DMS153 treated with DMSO at 0.1 percent for 48 hours (cell line): ENCODE measurements around the gene ACOX3.
"Not testable (repeated sequence)": the region's sequence is repeated elsewhere in the genome, so short reads cannot be mapped to it uniquely, and the experiment has no call there.

Source experiments
- DNase-seq: peaks from one replicate; lab custom pipeline; 2025; ENCODE audit not compliant: unreplicated experiment; lab: John Stamatoyannopoulos, UW

ACOX3 gene

DNA sequence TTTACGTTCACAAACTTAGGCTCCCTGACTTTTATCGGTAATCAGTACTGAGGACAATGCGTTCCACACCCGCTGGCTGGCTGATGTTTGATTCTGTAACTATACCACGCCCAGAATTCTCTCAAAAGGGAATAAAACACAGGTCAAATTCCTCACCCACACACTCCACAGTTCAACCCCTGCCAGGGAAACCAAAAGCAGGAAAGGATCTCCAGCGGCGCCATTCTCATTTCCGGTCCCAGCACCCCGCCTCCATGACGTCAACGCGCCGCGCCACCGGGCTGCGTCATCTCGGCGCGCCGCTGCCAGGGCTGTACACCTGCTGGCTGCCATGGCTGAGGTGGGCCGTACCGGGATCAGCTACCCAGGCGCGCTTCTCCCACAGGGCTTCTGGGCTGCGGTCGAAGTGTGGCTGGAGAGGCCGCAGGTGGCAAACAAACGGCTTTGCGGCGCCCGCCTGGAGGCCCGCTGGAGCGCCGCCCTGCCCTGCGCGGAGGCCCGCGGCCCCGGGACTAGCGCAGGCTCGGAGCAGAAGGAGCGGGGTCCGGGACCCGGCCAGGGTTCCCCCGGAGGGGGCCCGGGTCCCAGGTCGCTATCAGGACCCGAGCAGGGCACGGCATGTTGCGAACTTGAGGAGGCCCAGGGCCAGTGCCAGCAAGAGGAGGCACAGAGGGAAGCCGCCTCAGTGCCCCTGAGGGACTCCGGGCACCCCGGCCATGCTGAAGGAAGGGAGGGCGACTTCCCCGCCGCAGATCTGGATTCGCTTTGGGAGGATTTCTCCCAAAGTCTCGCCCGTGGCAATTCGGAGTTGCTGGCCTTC, at the start of gene ACOX3, which contains the start of gene TRMT44:
ACOX3 (minus strand) TSS at position 232 of the 820 bp plus-strand sequence. CDS start 24,202 bp downstream, outside the sequence.
TRMT44 (plus strand) TSS at position 286 of the 820 bp plus-strand sequence; CDS start at position 332, 46 bp downstream.
- DNase-seq = peak; percentile 12

DNA sequence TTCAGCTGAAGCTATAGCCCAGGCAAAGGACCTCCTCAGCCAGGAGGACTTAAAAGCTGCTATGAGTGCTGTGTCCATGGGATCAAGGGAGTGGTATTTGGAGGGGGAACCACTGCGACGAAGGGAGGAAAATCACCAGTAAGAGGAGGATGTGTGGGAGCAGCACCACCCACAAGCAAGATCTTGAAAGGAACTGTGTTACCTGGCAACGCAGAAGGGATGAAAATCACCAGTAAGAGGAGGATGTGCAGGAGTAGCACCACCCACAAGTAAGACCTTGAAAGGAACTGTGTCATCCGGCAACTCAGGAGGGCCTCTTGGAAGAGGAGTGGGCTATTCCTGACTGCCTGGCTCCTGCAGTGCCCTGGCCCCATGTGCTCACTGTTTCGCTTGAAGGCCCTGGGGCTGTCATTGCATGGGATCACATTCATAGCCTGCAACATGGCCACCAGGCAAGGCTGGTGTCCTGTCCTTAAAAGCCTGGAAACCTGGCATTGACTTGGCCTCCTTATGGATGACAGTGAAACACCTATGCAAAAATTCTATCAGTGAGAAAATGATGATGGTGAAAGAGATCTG, 48.4 kb upstream of the ACOX3 start:
- DNase-seq = no peak

DNA sequence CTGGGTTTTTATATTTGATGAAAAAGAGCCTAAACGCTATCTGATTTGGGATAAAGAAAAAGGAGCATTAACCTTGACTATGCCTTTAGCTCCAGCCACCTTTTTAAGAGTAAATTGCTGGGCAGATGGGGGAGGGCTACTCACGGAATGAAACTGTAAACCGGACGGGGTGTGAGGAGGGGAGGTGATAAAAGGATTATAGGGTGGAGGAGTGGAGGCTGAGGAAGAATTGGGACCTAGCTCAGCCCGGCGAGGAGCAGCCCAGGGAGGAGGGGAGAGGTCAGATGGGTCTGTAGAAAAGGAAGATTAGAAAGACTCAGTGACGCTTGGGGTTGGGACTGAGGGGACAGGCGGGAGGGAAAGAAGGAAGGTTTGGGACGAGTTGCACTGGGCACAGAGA, 46.1 kb upstream of the ACOX3 start:
- not testable (repeated sequence) for DNase-seq

DNA sequence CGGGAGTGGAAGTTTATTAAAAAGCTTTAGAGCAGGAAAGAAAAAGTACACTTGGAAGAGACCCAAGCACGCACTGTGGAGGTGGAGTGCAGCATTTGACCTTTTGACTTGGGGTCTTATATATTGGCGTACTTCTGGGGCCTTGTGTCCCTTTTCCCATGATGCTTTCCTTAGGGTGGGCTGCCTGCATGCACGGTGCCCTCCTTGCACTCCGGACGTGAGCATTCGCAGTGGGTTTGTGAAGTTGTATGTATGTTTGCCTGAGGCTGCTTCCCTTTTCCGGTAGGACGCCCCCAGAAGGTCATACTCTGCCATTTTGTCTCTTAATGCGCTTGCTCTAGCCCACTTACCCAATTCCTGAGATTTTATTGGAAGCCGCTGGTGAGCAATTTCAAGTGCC, 39.7 kb upstream of the ACOX3 start:
- DNase-seq = no peak

DNA sequence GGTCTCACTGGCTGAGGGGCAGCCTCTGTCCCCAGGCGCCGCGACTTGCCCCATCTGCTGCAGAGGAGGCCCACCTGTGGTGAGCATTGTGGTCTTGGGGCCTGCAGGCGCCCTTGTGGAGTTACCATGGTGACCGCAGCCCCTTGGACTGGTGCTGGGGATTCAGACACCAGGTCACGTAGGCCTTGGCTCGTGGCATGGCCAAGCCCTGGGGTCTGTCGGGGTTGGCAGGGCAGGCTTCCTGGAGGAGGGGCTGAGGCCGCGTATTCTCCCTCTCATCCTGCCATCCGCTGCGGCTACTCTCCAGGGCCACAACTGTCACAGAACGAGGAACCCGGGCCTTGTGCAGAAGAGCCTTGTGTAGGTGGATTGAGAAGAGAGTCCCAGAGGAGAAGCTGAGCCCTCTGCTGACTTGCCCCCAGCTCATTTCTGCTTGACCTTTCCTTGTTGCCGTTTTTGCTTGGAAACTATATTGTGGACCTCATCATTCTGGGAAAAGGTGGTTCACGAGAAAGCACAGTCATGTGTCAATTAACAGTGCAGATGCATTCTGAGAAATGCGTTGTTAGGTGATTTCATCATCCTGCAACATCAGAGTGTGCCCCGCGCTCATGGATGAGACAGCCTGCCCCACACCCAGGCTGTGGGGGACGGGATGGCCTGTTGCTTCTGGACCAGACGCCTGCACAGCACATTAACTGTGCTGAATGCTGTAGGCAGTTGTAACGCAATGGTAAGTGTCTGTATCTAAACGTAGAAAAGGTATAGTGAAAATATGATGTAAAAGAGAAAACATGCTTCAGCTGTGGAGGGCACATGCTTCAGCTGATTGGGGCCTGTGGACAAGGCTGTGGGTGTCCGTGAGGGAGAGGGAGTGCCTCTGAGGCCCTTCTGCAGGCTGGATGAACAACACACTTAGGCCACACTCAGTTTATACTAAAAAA, 38.5 kb upstream of the ACOX3 start:
- no peak for DNase-seq

DNA sequence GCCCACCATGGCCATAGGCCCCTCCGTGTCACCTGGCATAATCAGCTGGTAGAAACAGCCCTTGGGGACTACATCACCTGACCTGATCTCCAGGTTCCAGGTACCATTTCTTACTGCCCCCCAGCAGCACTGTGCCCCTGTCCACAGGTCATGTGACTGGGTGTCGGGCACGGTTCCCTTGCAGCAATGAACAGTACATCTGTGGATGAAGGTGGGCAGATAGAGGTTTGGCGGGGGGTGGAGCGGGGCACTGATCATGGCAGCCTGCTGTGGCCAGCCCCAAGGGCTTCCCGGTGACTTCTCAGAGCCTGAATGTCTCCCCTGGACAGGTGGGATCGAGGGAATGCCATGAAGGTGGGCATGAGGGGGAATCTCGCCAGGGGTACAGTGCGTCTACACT, 37.8 kb upstream of the ACOX3 start:
- no peak for DNase-seq

DNA sequence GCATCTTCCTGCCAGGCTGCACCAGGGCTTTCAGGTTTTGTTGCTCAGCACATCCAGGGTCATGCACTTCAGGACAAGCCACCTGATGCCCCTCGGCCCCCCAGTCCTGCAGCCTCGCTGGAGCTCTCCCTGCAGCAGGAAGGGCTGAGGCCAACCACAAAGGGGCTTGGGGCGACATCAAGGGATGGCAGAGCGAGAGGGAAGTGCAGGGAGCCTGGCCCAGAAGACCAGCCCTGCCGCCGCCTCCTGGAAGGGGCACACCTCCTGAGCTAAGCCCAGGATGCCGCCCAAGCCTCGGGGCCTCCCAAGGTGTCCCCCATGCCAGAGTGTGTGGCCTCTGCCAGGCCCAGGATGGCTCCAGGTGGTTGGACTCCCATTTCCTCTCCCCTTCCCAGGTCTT, 37.2 kb upstream of the ACOX3 start:
- no peak for DNase-seq

DNA sequence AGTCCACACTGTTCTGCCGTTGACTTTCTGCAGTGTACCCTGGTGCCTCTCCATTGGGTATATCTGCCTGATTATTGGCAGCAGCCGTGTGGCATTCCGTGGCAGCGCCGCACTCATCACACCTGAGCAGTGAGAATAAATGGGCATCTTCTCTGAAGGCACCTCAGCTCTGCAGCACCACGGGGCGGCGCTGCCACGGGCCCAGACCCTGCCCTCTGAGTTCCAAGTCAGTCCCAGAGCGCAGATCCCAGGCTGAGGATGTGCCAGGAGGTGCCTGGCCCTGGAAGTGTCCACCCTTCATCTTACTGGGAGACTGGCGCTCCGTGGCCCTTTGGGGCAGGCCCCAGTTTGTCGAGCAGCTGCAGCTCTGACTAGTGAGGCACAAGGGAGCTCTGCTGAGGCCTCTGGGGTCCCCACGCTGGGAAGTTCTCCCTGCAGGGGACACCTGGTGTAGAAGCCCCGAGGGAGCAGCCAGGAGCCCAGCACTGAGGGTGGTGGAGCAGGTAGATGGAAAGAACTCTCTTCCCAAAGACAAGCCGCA, 36.6 kb upstream of the ACOX3 start:
- no peak for DNase-seq

DNA sequence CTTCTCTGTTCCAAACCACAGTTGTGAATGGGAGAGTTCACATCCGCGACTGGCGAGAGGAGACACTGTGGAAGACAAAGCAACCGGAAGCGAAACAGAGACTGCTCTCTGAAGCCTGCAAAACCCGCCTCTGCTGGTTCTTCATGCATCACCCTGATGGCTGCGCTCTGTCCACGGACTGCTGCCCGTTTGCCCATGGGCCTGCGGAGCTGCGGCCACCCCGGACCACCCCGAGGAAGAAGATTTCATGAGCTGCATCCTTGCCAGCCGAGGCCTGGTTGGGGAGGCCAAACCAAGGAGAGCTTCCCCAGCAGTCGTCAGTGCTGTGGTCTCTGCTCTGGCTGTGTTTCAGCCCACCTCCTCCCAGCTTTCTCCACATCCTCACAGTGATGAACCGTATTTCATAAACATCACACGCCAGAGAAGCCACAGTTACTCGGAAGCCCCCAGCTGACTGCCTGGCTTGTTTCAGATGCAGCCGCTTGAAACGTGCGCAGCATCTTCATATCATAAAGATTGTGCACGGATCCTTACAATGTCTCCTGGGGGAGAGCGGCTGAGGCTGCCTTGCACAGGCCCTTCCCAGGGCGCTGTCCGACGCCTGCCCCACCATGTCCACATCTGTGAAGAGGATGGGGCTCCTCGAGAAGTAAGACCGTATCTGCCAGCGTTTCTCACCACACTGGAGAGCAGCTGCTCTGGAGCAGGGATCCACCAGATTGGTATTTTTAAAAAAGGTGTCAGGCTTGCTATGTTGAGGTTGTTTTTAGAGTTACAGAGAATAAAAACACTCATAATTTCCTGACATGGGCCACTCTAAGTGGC, 35.4 kb upstream of the ACOX3 start:
- DNase-seq = no peak

DNA sequence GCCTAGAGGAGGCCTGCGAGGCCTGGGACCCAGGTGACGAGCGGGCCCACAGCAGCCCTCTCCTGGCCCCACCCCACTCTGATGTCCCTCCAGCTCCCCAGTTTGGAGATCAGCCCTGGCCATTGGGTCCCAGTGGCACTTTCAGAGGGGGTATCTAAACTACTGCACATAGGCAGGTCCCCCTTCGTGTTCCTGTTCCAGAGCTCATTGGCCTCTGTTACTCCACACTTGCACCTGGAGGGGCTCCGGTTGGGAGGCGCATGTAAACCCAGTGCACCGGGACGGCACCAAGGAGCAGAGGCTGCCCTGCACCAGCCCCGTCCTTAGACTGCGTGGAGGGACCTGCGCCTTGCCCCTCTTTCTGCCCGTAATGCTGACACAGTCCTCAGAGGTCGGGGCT, 34.3 kb upstream of the ACOX3 start:
- DNase-seq = no peak

DNA sequence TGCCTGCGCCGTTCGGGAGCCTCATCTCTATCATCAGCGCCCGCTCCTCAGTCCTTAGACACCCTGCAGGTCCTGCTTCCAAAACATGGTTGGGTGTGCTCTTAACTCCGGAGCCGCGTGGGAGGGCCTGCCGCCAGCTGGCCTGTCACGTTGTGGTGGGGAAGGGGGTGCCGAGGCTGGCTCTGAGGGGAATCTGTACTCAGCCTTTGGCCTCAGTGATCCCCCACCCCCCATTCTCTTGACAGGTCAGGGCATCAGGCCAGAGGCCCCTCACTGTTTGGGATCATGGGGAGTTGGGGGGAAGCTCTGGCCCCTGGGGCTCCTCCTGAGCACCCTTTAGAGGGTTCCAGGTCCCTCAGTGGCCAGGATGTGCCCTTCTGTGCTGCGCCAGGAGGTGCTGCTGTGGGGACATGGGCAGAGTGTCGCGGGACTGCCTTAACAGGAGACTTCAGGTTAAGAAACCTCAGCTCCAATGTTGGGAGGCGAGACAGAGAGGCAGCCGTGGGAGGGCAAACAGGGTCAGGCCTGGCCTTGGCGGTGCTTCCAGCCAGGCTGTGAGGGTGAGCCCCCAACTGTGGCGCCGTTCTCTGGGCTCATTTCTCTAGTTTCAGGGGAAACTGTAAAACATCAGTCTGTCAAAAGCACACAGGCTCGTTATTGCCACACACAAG, 33.5 kb upstream of the ACOX3 start:
- DNase-seq = no peak

DNA sequence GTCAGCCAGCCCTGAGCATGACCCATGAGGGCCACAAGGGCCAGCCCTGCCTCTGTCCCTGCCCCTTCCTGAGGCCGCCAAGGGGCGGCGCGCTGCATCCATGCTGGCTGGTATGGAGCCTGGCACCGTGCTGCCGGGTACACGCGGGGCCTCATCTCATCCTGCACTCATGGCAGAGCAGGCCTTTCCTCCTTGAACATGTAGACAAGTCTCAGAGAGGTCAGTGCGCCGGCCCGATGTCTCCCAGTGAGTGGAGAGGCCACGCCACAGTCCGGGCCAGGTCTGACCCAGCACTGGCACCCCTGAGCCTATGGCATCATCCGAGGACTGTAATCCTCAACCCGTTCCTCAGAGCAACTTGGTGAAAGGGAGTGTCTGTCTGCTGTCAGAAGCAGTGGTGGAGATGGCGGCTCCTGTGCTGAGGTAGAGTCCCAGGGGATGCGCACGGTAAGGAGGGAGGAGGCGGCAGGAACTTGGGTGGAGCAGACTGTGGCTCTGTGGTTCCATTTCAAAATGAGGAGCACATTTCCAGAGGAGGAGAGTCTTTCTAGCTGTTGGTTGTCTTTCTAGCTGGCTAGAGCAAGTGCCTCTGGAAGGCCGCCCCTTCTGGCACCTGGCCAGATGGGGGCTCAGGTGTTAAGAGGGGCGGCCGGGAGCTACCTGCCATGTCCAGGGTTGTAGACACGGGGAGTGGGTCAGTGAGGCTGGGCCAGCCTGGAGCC, 32.8 kb upstream of the ACOX3 start:
- no peak for DNase-seq

DNA sequence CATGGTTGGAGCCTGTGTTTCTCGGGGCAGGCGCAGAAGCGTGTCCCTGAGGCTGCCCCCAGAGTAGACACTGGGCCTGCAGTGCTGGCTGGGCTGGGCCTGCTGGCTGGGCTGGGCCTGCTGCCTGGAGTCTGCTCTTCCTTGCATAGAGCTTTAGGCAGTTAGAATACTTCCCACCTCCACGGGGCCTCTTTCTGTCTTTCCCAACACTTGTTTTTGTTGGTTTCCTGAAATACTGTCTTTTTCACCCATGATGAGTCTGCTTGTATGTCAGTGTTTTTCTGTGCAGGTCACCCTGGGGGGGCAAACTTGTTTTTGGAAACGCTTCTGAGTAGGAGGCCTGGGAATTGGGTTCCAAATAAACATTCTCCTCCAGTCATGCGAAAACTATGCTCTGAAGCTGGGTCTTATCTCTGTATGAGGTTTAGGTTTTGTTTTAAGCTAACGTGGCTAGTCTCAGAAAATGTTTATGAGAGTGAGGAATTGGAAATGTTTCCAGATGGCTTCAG, 32.2 kb upstream of the ACOX3 start:
- no peak for DNase-seq

DNA sequence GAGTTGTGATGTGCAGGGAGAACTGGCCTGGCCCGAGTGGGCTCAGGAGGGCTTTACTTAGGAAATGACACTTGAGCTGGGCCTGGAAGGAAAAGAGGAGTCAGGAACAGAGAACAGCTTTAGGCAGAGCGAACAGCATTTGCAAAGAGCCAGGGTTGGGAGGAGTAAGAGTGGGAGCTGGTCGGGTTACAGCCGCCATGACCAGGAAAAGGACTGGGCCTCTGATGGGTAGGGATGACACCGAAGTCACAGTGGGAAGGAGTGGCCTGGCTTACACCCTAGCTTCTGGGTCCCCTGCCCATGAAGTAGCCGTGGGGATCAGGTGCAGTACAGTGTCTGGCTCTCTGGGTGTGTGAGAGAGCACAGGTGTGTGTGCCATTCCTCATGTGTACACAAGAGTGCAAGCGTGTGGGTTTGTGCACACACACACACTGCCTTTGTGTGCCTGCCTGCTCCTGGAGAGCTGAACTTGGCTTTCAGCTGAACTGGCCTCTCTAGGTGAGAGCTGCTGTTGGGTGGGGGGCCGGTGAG, 31.7 kb upstream of the ACOX3 start:
- no peak for DNase-seq

DNA sequence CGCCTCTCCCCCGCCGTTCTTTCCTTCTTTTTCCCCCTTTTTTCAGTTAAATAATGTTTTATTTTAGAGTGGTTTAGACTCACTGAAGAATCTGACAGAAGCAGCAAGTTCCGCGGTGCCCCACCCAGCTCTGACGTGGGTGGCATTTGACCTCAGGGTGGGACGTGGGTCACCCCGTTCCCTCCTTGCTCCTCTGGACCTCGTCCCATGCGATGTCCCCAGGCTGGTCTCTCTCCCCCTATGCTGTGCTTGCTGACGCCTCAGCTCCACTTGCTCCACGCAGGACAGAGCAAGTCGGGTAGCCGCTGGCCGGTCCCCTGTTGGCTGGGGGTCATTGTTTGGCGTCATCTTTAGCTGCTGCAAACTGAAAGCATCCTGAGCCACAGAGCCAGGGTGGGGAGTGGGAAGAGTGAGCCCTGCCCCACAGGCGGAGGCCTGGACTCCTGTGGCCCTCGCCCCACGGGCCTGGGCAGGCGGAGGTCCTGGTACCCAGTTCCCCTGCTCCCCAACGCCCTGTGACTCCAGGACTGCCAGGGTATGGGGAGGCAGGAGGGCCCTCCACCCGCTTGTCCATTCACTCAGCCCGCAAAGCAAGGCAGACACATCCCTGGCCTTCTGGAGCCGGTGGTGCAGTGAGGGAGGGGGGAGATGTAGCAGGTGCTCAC, 30.8 kb upstream of the ACOX3 start:
- DNase-seq = no peak

DNA sequence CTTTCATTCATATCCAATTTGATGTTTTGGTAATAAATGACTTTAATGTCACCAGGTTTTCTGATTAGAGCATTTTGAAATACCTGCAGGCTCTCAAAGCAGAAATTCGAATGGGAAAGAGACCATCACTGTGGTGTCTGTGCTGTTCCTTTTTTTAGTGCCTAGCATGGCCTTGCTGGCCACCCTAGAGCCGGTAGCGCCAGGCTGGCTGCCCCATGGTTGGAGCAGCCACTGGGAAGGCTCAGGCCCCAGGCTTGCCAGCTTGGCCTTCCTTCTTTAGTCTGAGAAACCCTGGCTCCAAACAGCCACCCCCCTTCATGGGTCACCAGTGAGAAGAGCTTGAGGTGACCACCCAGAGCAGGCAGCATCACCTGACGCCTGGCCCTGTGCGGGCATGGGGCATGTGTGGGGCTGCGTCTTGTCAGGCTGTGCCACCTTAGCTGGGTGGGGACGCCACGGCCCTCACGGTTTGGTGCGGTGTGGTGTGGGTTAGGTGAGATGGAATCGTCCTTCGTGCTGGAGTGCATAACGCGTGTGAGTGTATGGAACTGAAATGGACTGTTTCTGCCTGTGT, 30.0 kb upstream of the ACOX3 start:
- no peak for DNase-seq

DNA sequence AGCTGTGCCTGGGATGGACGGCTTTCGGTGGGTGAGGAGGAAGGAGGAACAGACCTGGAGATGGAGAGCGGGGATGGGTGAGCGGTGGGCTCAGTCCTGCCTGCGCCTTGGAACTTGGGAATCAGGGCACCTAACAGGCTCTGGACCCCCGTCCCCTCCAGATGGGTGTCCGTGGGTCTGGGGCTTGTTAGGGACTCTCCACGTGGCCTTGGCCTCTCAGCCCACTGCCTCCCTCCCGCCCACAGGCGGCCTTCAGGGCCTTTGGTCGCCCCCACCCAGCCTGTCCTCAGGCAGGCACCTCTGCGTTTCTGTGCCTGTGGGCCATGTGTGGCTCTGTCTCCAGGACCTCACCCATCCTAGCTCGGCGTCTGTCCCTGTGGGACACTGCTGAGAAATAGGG, 29.0 kb upstream of the ACOX3 start:
- no peak for DNase-seq
